ENCODE data around the gene MAGEF1. TPM values are rescaled to one million over a fixed set of nuclear protein-coding genes. Genes with fewer than 3 reads are reported as not detected.

The MAGEF1 gene
- total and polyA plus RNA-seq, 2 experiments from 2014 or later = 66.5 to 88.7 TPM

- Mint-ChIP-seq H3K4me3 (no peak overlapping the region), H3K27ac (no peak overlapping the region), H3K36me3 (ENCODE audit: low read depth) (no peaks in the 10 kb centered on the region), H3K27me3 (ENCODE audit: insufficient read depth, low read depth, poor library complexity) (peaks cover 15% of the 10 kb centered on the region), H3K9me3 (no peaks in the 10 kb centered on the region), H3K4me1 (peaks cover 23% of the 10 kb centered on the region)
- TF ChIP-seq EZH2 (IDR thresholded peaks at IDR 0.05; ENCODE audit: low read depth, unreplicated experiment) (no peak), EZH2phosphoT487 (IDR thresholded peaks at IDR 0.05; ENCODE audit: unreplicated experiment) (no peak), ZNF331 (CRISPR knock-in tag; IDR thresholded peaks at IDR 0.05; ENCODE audit: low read depth) (no peak), JUNB (IDR thresholded peaks at IDR 0.05; ENCODE audit: unreplicated experiment) (no peak), ETS1 (IDR thresholded peaks at IDR 0.05) (no peak), ZNF462 (CRISPR knock-in tag; IDR thresholded peaks at IDR 0.05) (no peak), CREB1 (CRISPR knock-in tag; IDR thresholded peaks at IDR 0.05; ENCODE audit: low read depth) (no peak), CTCF (conservative IDR thresholded peaks at IDR 0.05; ENCODE audit: low read depth in 2 of 2) (no peak), NANOG (IDR thresholded peaks at IDR 0.05; ENCODE audit: borderline replicate concordance) (no peak), STAT1 (IDR thresholded peaks at IDR 0.05; ENCODE audit: unreplicated experiment) (no peak), ZNF114 (CRISPR knock-in tag; IDR thresholded peaks at IDR 0.05) (no peak), REST (IDR thresholded peaks at IDR 0.05; ENCODE audit: unreplicated experiment) (no peak), POLR2AphosphoS5 (IDR thresholded peaks at IDR 0.05; ENCODE audit: low read depth) (no peak)
- H3K36me3 ChIP-seq (ENCODE audit: insufficient read depth) = no peaks in the 10 kb centered on the region
- no peak overlapping the region for H3K27ac ChIP-seq (ENCODE audit: low read depth)
- H3K9me2 ChIP-seq (ENCODE audit: insufficient read depth) = no peaks in the 10 kb centered on the region
- no peaks in the 10 kb centered on the region for H3K27me3 ChIP-seq (ENCODE audit: insufficient read depth)
- H3K4me3 ChIP-seq = no peak overlapping the region
- H2AFZ ChIP-seq = no peak overlapping the region
- DNase-seq (ENCODE audit: low spot score) (no peak), ATAC-seq (no peak)
- no peak overlapping the region for H3K4me2 ChIP-seq
- H3K79me2 ChIP-seq (replicated peaks; ENCODE audit: insufficient read depth) = no peaks in the 10 kb centered on the region
- H3F3A ChIP-seq (replicated peaks; ENCODE audit: low read depth) = no peaks in the 10 kb centered on the region
- H3K4me1 ChIP-seq (ENCODE audit: insufficient read depth) = 0 out of 2 replicates have a peak, but pooled peaks cover under 1% of the 10 kb centered on the region
- H4K20me1 ChIP-seq (replicated peaks; ENCODE audit: insufficient read depth) = no peaks in the 10 kb centered on the region
These were observed 31.4 kb upstream of the MAGEF1 start for GRCh38 chr3:184743248-184743647.
